Caco-2 (cell line): Measurements from ENCODE around the gene ZNF594. TPM values are rescaled to one million over a fixed set of nuclear protein-coding genes. Genes with fewer than 3 reads are reported as not detected.

Experiments used
- BruUV-seq: library from RNA; stranded (reverse); fragments of 400-500 nt; replicated peaks from 2 replicates; lab custom pipeline; 2021; lab: Mats Ljungman, UMichigan
- CTCF ChIA-PET: fragments of 300-600 bp; sonication (Branson Sonifier 250); formaldehyde crosslinking; loops from one replicate; lab custom pipeline; 2022; ENCODE audit warnings: antibody characterized with exemption; lab: Charles Lee
- POLR2A ChIA-PET: fragments of 300-600 bp; sonication (Branson Sonifier 250); formaldehyde crosslinking; loops from one replicate; lab custom pipeline; 2022; ENCODE audit warnings: antibody characterized with exemption; lab: Charles Lee
- DNase-seq, 2 experiments: peaks; one replicate each; pipeline versions ENCODE4 v3.0.0 to v3.0.0-alpha.2; 2020 to 2022
- H3K27me3 ChIP-seq: replicated peaks from 2 replicates; pipeline ENCODE4 v1.6.0; 2011; ENCODE audit warnings: low read length; ENCODE audit not compliant: control insufficient read depth, insufficient read depth
- H3K36me3 ChIP-seq: 2 replicates; pipeline ENCODE4 v1.5.1; 2011; ENCODE audit warnings: low read length; ENCODE audit not compliant: control insufficient read depth, insufficient read depth
- H3K4me1 ChIP-seq: fragments of 250-450 bp; sonication (Bioruptor Pico); 2 replicates; pipeline ENCODE4 v1.5.1; 2020; ENCODE audit warnings: mild to moderate bottlenecking
- H3K4me3 ChIP-seq: 2 replicates; pipeline ENCODE4 v1.5.1; 2011; ENCODE audit warnings: low read depth, mild to moderate bottlenecking, control low read depth, low read length
- H3K9me3 ChIP-seq: fragments of 250-450 bp; sonication (Bioruptor Pico); 2 replicates; pipeline ENCODE4 v1.5.1; 2020; ENCODE audit warnings: mild to moderate bottlenecking, moderate library complexity
- H3K27ac Mint-ChIP-seq: one replicate; pipeline ENCODE4 v1.8.0; 2022; ENCODE audit warnings: mixed read lengths; ENCODE audit not compliant: unreplicated experiment
- H3K27me3 Mint-ChIP-seq: one replicate; pipeline ENCODE4 v1.8.0; 2022; ENCODE audit warnings: mixed read lengths; ENCODE audit not compliant: insufficient read depth, unreplicated experiment
- H3K36me3 Mint-ChIP-seq: one replicate; pipeline ENCODE4 v1.8.0; 2022; ENCODE audit warnings: mild to moderate bottlenecking, mixed read lengths; ENCODE audit not compliant: insufficient read depth, unreplicated experiment
- H3K4me1 Mint-ChIP-seq: one replicate; pipeline ENCODE4 v1.8.0; 2022; ENCODE audit warnings: low read depth, mixed read lengths; ENCODE audit not compliant: unreplicated experiment
- H3K4me3 Mint-ChIP-seq: one replicate; pipeline ENCODE4 v1.8.0; 2022; ENCODE audit warnings: mild to moderate bottlenecking, moderate library complexity, mixed read lengths; ENCODE audit not compliant: unreplicated experiment
- H3K9me3 Mint-ChIP-seq: one replicate; pipeline ENCODE4 v1.8.0; 2022; ENCODE audit warnings: mixed read lengths; ENCODE audit not compliant: unreplicated experiment
- CTCF ChIP-seq, 2 experiments: fragments of 200-600 bp in 1 of 2; IDR thresholded peaks; 1 replicate in 1 of 2; 2 replicates in 1 of 2; pipeline versions ENCODE4 v1.5.1 to v1.8.0; 2011 to 2022; ENCODE audit warnings: antibody characterized with exemption in 1 of 2, control low read depth in 1 of 2, inconsistent platforms in 1 of 2, low read depth in 1 of 2, low read length in 1 of 2, mild to moderate bottlenecking in 1 of 2, moderate library complexity in 1 of 2; ENCODE audit not compliant: insufficient read depth in 1 of 2, severe bottlenecking in 1 of 2, unreplicated experiment in 1 of 2
- intact Hi-C: fragments of 100-400 bp; cut with micrococcal nuclease; formaldehyde crosslinking; loops from one replicate; pipeline ENCODE4 v1.10.0; 2022; ENCODE audit not compliant: unreplicated experiment
- total RNA-seq: library from RNA; stranded (reverse); gene quantifications from 2 replicates; pipeline ENCODE4 v1.2.3, GENCODE V29; 2022

ZNF594 gene
- total RNA-seq, 1 experiment from 2014 or later: 6.2 TPM

DNA sequence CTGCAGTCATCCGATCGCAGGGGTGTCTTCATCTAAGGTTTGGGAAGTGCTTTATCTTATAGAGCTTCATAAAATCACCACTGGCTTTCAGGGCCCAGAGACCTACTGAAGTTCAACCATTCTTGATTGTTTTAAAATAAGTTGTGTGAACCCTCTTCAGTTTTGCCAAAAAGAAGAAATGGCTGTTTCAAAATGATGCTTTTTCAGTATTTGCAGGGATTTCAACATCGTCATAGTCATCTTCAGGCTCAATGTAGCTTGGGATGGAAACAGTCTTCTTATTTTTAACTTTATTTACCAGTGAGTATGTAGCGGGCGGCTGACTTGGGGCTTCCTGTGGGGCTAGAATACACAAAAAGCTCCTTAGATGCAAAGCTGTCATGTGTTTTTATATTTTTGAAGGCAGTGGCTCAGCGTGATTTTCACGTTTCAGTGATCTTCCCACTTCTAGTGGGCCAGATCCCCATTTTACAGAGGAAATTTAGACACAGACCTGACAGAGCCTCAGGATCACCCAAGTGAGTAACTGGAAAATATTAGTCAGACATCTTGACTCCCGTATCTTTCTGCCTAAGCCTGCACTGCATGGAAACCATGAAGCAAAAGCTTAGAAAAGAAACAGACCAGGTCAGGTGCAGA is 19.1 kb upstream of the ZNF594 start:
- ChIA-PET POLR2A (no interaction called here), CTCF (no interaction called here)
- BruUV-seq: no TSS peak

DNA sequence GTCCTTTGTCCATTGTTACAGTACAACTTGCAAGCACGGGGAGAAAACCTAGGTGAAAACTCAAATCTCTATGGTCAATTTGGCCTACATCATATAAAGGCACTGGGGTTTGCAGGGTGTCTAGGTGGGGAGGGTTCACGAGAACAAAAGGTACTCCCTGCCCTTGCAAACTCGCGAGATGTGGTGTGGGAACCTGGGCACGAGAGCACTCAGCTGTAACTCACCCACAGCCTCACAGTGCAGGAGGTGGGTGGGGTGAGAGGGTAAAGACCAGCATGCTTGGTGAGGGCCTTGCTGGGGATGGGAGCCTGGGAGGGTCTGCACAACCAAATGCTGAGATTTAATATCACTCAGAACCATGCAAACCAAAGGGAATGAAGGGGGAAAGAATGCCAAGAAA is 18.4 kb upstream of the ZNF594 start:
- intact Hi-C loops: no loop called here
- no peaks in the 10 kb centered on the region for H3K36me3 ChIP-seq
- no peak for DNase-seq
- TF ChIP-seq CTCF (IDR thresholded peaks at IDR 0.05; ENCODE audit: insufficient read depth in 1 of 2, low read depth in 1 of 2, low read length in 1 of 2, severe bottlenecking in 1 of 2, unreplicated experiment in 1 of 2): no peak
- no peaks in the 10 kb centered on the region for H3K9me3 ChIP-seq
- Mint-ChIP-seq H3K27me3 (no peaks in the 10 kb centered on the region), H3K27ac (no peak overlapping the region), H3K9me3 (no peaks in the 10 kb centered on the region), H3K4me1 (no peaks in the 10 kb centered on the region), H3K36me3 (no peaks in the 10 kb centered on the region), H3K4me3 (no peak overlapping the region)
- BruUV-seq: no TSS peak
- CTCF ChIA-PET: no interaction called here
- no peak overlapping the region for H3K4me3 ChIP-seq
- POLR2A ChIA-PET: no interaction called here
- no peaks in the 10 kb centered on the region for H3K27me3 ChIP-seq
- no peaks in the 10 kb centered on the region for H3K4me1 ChIP-seq

More for the DNA sequence above, 19.1 kb upstream of the ZNF594 start:
- Histone ChIP-seq H3K36me3 (no peaks in the 10 kb centered on the region), H3K4me3 (no peak overlapping the region), H3K9me3 (no peaks in the 10 kb centered on the region), H3K4me1 (no peaks in the 10 kb centered on the region), H3K27me3 (no peaks in the 10 kb centered on the region)
- DNase-seq: no peak
- intact Hi-C loops: no loop called here
- Mint-ChIP-seq H3K36me3 (no peaks in the 10 kb centered on the region), H3K4me3 (no peak overlapping the region), H3K27me3 (no peaks in the 10 kb centered on the region), H3K27ac (no peak overlapping the region), H3K4me1 (no peaks in the 10 kb centered on the region), H3K9me3 (no peaks in the 10 kb centered on the region)
- TF ChIP-seq CTCF (IDR thresholded peaks at IDR 0.05; ENCODE audit: insufficient read depth in 1 of 2, low read depth in 1 of 2, low read length in 1 of 2, severe bottlenecking in 1 of 2, unreplicated experiment in 1 of 2): no peak

DNA sequence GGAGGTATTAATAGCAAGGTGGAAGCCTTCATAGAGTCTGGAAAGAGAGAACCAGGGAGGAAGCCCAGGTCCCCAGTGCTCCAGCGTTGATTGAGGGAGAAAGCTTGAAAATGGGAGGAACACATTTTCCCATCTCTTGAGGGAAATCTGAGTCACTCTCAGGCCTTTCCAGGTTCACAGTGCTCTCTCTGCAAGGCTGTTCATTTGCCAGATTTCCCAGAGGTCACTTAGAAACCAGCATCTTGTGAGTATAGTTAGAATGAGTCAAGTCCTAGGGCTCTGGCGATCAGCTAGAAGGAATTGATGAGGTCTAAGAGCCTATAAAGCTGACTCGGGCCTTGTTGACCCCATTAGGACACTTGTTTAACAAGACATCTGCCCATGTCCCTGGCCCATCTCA is 17.7 kb upstream of the ZNF594 start:
- no peak overlapping the region for H3K4me3 Mint-ChIP-seq
- Histone ChIP-seq H3K4me1 (no peaks in the 10 kb centered on the region), H3K9me3 (no peaks in the 10 kb centered on the region), H3K27me3 (no peaks in the 10 kb centered on the region), H3K36me3 (no peaks in the 10 kb centered on the region), H3K4me3 (no peak overlapping the region)
- no peak for DNase-seq
- ChIA-PET POLR2A (no interaction called here), CTCF (no interaction called here)
- H3K27me3 Mint-ChIP-seq: no peaks in the 10 kb centered on the region
- intact Hi-C loops: no loop called here
- TF ChIP-seq CTCF (IDR thresholded peaks at IDR 0.05; ENCODE audit: insufficient read depth in 1 of 2, low read depth in 1 of 2, low read length in 1 of 2, severe bottlenecking in 1 of 2, unreplicated experiment in 1 of 2): no peak
- H3K9me3 Mint-ChIP-seq: no peaks in the 10 kb centered on the region
- H3K36me3 Mint-ChIP-seq: no peaks in the 10 kb centered on the region
- H3K4me1 Mint-ChIP-seq: no peaks in the 10 kb centered on the region
- no TSS peak for BruUV-seq
- no peak overlapping the region for H3K27ac Mint-ChIP-seq
